Parathyroid adenoma (tissue), 2 donors: Measurements from ENCODE around the gene CHN1.

Experiments used
- H2AFZ ChIP-seq: fragments of 300-600 bp; sonication (generic); one replicate; pipeline ENCODE4 v1.7.0; 2017; ENCODE audit warnings: antibody characterized with exemption, mild to moderate bottlenecking
- H3K27ac ChIP-seq: fragments of 300-600 bp; sonication (generic); one replicate; pipeline ENCODE4 v1.7.0; 2017
- H3K27me3 ChIP-seq: fragments of 300-600 bp; sonication (generic); one replicate; pipeline ENCODE4 v1.7.0; 2017; ENCODE audit warnings: low read length; ENCODE audit not compliant: control insufficient read depth, insufficient read depth
- H3K36me3 ChIP-seq: fragments of 300-600 bp; sonication (generic); one replicate; pipeline ENCODE4 v1.7.0; 2017; ENCODE audit warnings: low read length; ENCODE audit not compliant: control insufficient read depth, insufficient read depth
- H3K4me1 ChIP-seq: fragments of 300-600 bp; sonication (generic); one replicate; pipeline ENCODE4 v1.7.0; 2017; ENCODE audit warnings: control low read depth
- H3K4me2 ChIP-seq: fragments of 300-600 bp; sonication (generic); one replicate; pipeline ENCODE4 v1.7.0; 2017; ENCODE audit warnings: low read length
- H3K4me3 ChIP-seq: fragments of 300-600 bp; sonication (generic); one replicate; pipeline ENCODE4 v1.7.0; 2017; ENCODE audit warnings: low read depth, low read length
- H3K79me2 ChIP-seq: fragments of 300-600 bp; sonication (generic); one replicate; pipeline ENCODE4 v1.7.0; 2017; ENCODE audit warnings: control low read depth
- H3K9ac ChIP-seq: fragments of 300-600 bp; sonication (generic); one replicate; pipeline ENCODE4 v1.7.0; 2017; ENCODE audit warnings: mild to moderate bottlenecking
- H3K9me3 ChIP-seq: fragments of 300-600 bp; sonication (generic); one replicate; pipeline ENCODE4 v1.7.0; 2017; ENCODE audit warnings: low read length; ENCODE audit not compliant: control insufficient read depth
- CTCF ChIP-seq: fragments of 300-600 bp; sonication (generic); IDR thresholded peaks from one replicate; pipeline ENCODE4 v1.7.0; 2017; ENCODE audit warnings: antibody characterized with exemption, mild to moderate bottlenecking
- donor health status: primary hyperparathyroidism.

CHN1 gene

GRCh38 chr2:175004980-175005732, at the start of gene CHN1:
Gene CHN1 (minus strand): TSS chr2:175005381. CDS start chr2:175004912, 469 bp downstream.
- Histone ChIP-seq H3K4me2 (peak within 1 kb of the TSS; percentile 66), H3K4me3 (peak within 1 kb of the TSS; percentile 67), H3K36me3 (no peaks in the 10 kb centered on the region), H3K79me2 (peaks cover 10% of the 10 kb centered on the region), H2AFZ (peak within 1 kb of the TSS; percentile 94), H3K4me1 (peaks cover 6% of the 10 kb centered on the region), H3K9ac (no peak within 1 kb of the TSS), H3K27ac (peak within 1 kb of the TSS; percentile 89), H3K27me3 (no peaks in the 10 kb centered on the region), H3K9me3 (no peaks in the 10 kb centered on the region)
- TF ChIP-seq CTCF, result peak; percentile 47

GRCh38 chr2:175054340-175054739, 49.2 kb upstream of the CHN1 start:
- Histone ChIP-seq H2AFZ (no peak overlapping the region), H3K9me3 (no peaks in the 10 kb centered on the region), H3K4me2 (no peak overlapping the region), H3K36me3 (no peaks in the 10 kb centered on the region), H3K4me1 (no peaks in the 10 kb centered on the region), H3K27me3 (no peaks in the 10 kb centered on the region), H3K79me2 (no peaks in the 10 kb centered on the region), H3K27ac (no peak overlapping the region), H3K4me3 (no peak overlapping the region), H3K9ac (no peak overlapping the region)
- no peak for TF ChIP-seq CTCF

GRCh38 chr2:175049661-175050060, 44.5 kb upstream of the CHN1 start:
- H3K9ac ChIP-seq, result no peak overlapping the region
- H2AFZ ChIP-seq, result peak overlapping the region; percentile 26
- H3K27me3 ChIP-seq, result no peaks in the 10 kb centered on the region
- H3K36me3 ChIP-seq, result peaks cover 2% of the 10 kb centered on the region
- H3K27ac ChIP-seq, result peak overlapping the region; percentile 55
- H3K4me1 ChIP-seq, result peaks cover 6% of the 10 kb centered on the region
- no peaks in the 10 kb centered on the region for H3K9me3 ChIP-seq
- TF ChIP-seq CTCF, result no peak
- no peak overlapping the region for H3K4me2 ChIP-seq
- no peaks in the 10 kb centered on the region for H3K79me2 ChIP-seq
- no peak overlapping the region for H3K4me3 ChIP-seq

GRCh38 chr2:175048275-175048674, 43.1 kb upstream of the CHN1 start:
- Histone ChIP-seq H3K36me3 (peaks cover 2% of the 10 kb centered on the region), H3K27ac (peak overlapping the region; percentile 55), H3K27me3 (no peaks in the 10 kb centered on the region), H3K9me3 (no peaks in the 10 kb centered on the region), H3K79me2 (no peaks in the 10 kb centered on the region), H2AFZ (no peak overlapping the region), H3K4me2 (no peak overlapping the region), H3K4me3 (no peak overlapping the region), H3K9ac (no peak overlapping the region), H3K4me1 (peaks cover 6% of the 10 kb centered on the region)
- no peak for TF ChIP-seq CTCF

GRCh38 chr2:175039490-175039889, 34.3 kb upstream of the CHN1 start:
- TF ChIP-seq CTCF, result no peak
- H3K27ac ChIP-seq, result no peak overlapping the region

More at GRCh38 chr2:175039490-175039889, 34.3 kb upstream of the CHN1 start:
- Histone ChIP-seq H3K36me3 (no peaks in the 10 kb centered on the region), H3K79me2 (no peaks in the 10 kb centered on the region), H3K9me3 (no peaks in the 10 kb centered on the region), H2AFZ (no peak overlapping the region), H3K4me3 (no peak overlapping the region), H3K27me3 (no peaks in the 10 kb centered on the region), H3K4me1 (no peaks in the 10 kb centered on the region), H3K9ac (no peak overlapping the region), H3K4me2 (no peak overlapping the region)
